Activated naive CD8-positive, alpha-beta T cell treated with anti-CD3 and anti-CD28 coated beads for 36 hours (primary cell): ENCODE data around the gene XRCC1. TPM values are rescaled to one million over a fixed set of nuclear protein-coding genes. Genes with fewer than 3 reads are reported as not detected.

Experiments
- DNase-seq: peaks from one replicate; pipeline ENCODE4 v3.0.0; 2021
- H3K27ac Mint-ChIP-seq: one replicate; pipeline ENCODE4 v1.8.0; 2022; ENCODE audit warnings: mild to moderate bottlenecking, moderate library complexity, mixed read lengths
- H3K27me3 Mint-ChIP-seq: one replicate; pipeline ENCODE4 v1.8.0; 2022; ENCODE audit warnings: mild to moderate bottlenecking, mixed read lengths
- H3K36me3 Mint-ChIP-seq: one replicate; pipeline ENCODE4 v1.8.0; 2021; ENCODE audit warnings: mild to moderate bottlenecking, mixed read lengths
- H3K4me1 Mint-ChIP-seq: one replicate; pipeline ENCODE4 v1.8.0; 2021; ENCODE audit warnings: mixed read lengths
- H3K4me3 Mint-ChIP-seq: one replicate; pipeline ENCODE4 v1.8.0; 2022; ENCODE audit warnings: mild to moderate bottlenecking, moderate library complexity, mixed read lengths
- H3K9me3 Mint-ChIP-seq: one replicate; pipeline ENCODE4 v1.8.0; 2022; ENCODE audit warnings: mixed read lengths
- total RNA-seq, 2 experiments: library from RNA; stranded (reverse); gene quantifications; one replicate each; pipeline ENCODE4 v1.2.3, GENCODE V29; 2021

XRCC1 gene
- total RNA-seq, 2 experiments from 2014 or later = 35.4 to 36.8 TPM

- Mint-ChIP-seq H3K4me1 (peaks cover 20% of the 10 kb centered on the region), H3K36me3 (peaks cover 10% of the 10 kb centered on the region), H3K27me3 (no peaks in the 10 kb centered on the region), H3K4me3 (no peak overlapping the region), H3K27ac (peak overlapping the region; percentile 46), H3K9me3 (no peaks in the 10 kb centered on the region)
- DNase-seq = no peak
These were observed 69.4 kb downstream of the XRCC1 start for GRCh38 chr19:43505941-43506340.

- H3K9me3 Mint-ChIP-seq = no peaks in the 10 kb centered on the region
- DNase-seq = no peak
- H3K27ac Mint-ChIP-seq = peak overlapping the region; percentile 66
- peaks cover 12% of the 10 kb centered on the region for H3K36me3 Mint-ChIP-seq
- peaks cover 22% of the 10 kb centered on the region for H3K4me1 Mint-ChIP-seq
- no peaks in the 10 kb centered on the region for H3K27me3 Mint-ChIP-seq
- no peak overlapping the region for H3K4me3 Mint-ChIP-seq
These were observed 70.2 kb downstream of the XRCC1 start for GRCh38 chr19:43505186-43505456.

- Mint-ChIP-seq H3K9me3 (no peaks in the 10 kb centered on the region), H3K4me3 (peak within 1 kb of the TSS; percentile 94), H3K27ac (peak within 1 kb of the TSS; percentile 95), H3K27me3 (no peaks in the 10 kb centered on the region), H3K4me1 (peaks cover 22% of the 10 kb centered on the region), H3K36me3 (peaks cover 12% of the 10 kb centered on the region)
- peak; percentile 55 for DNase-seq
These were observed 70.7 kb downstream of the XRCC1 start, which contains the start of gene PHLDB3 for GRCh38 chr19:43504426-43505185. PHLDB3 (minus strand) TSS chr19:43504746; CDS start chr19:43504118, 628 bp downstream.

- H3K4me3 Mint-ChIP-seq = peak overlapping the region; percentile 94
- peak; percentile 96 for DNase-seq
- no peaks in the 10 kb centered on the region for H3K27me3 Mint-ChIP-seq
- peaks cover 22% of the 10 kb centered on the region for H3K4me1 Mint-ChIP-seq
- no peaks in the 10 kb centered on the region for H3K9me3 Mint-ChIP-seq
- H3K27ac Mint-ChIP-seq = peak overlapping the region; percentile 95
- peaks cover 12% of the 10 kb centered on the region for H3K36me3 Mint-ChIP-seq
These were observed 71.6 kb downstream of the XRCC1 start for GRCh38 chr19:43503501-43504425.

- no peaks in the 10 kb centered on the region for H3K27me3 Mint-ChIP-seq
- peaks cover 22% of the 10 kb centered on the region for H3K4me1 Mint-ChIP-seq
- peak overlapping the region; percentile 94 for H3K4me3 Mint-ChIP-seq
- DNase-seq = no peak
- no peaks in the 10 kb centered on the region for H3K9me3 Mint-ChIP-seq
- peaks cover 14% of the 10 kb centered on the region for H3K36me3 Mint-ChIP-seq
- H3K27ac Mint-ChIP-seq = peak overlapping the region; percentile 43
These were observed 72.8 kb downstream of the XRCC1 start for GRCh38 chr19:43502419-43502976.

GRCh38 chr19:43501661-43502418, 73.5 kb downstream of the XRCC1 start:
- H3K4me3 Mint-ChIP-seq = no peak overlapping the region
- peaks cover 14% of the 10 kb centered on the region for H3K36me3 Mint-ChIP-seq
- peaks cover 22% of the 10 kb centered on the region for H3K4me1 Mint-ChIP-seq

GRCh38 chr19:43499042-43499441, 76.3 kb downstream of the XRCC1 start:
- H3K4me3 Mint-ChIP-seq = no peak overlapping the region
- no peak overlapping the region for H3K27ac Mint-ChIP-seq
- no peak for DNase-seq
- H3K9me3 Mint-ChIP-seq = no peaks in the 10 kb centered on the region
- H3K36me3 Mint-ChIP-seq = peaks cover 12% of the 10 kb centered on the region
- H3K4me1 Mint-ChIP-seq = peaks cover 15% of the 10 kb centered on the region
- H3K27me3 Mint-ChIP-seq = no peaks in the 10 kb centered on the region

More at GRCh38 chr19:43501661-43502418, 73.5 kb downstream of the XRCC1 start:
- Mint-ChIP-seq H3K9me3 (no peaks in the 10 kb centered on the region), H3K27ac (no peak overlapping the region), H3K27me3 (no peaks in the 10 kb centered on the region)
- DNase-seq = no peak

GRCh38 chr19:43498233-43498842, 77.0 kb downstream of the XRCC1 start:
- DNase-seq = no peak
- H3K36me3 Mint-ChIP-seq = peaks cover 12% of the 10 kb centered on the region
- no peaks in the 10 kb centered on the region for H3K27me3 Mint-ChIP-seq
- H3K27ac Mint-ChIP-seq = no peak overlapping the region
- H3K9me3 Mint-ChIP-seq = no peaks in the 10 kb centered on the region
- peaks cover 12% of the 10 kb centered on the region for H3K4me1 Mint-ChIP-seq
- no peak overlapping the region for H3K4me3 Mint-ChIP-seq

GRCh38 chr19:43496960-43497359, 78.4 kb downstream of the XRCC1 start:
- Mint-ChIP-seq H3K4me1 (peaks cover 2% of the 10 kb centered on the region), H3K27ac (no peak overlapping the region), H3K27me3 (no peaks in the 10 kb centered on the region), H3K36me3 (peaks cover 6% of the 10 kb centered on the region), H3K4me3 (no peak overlapping the region), H3K9me3 (no peaks in the 10 kb centered on the region)
- no peak for DNase-seq

GRCh38 chr19:43495082-43495481, 80.2 kb downstream of the XRCC1 start:
- Mint-ChIP-seq H3K9me3 (no peaks in the 10 kb centered on the region), H3K4me1 (peaks cover under 1% of the 10 kb centered on the region), H3K27ac (no peak overlapping the region), H3K36me3 (peaks cover 4% of the 10 kb centered on the region), H3K27me3 (no peaks in the 10 kb centered on the region), H3K4me3 (no peak overlapping the region)
- DNase-seq = no peak

Other genes starting within 250 kb of the XRCC1 start
- gene CD177, start 221.8 kb downstream of the XRCC1 start, total RNA-seq = not detected
- gene TEX101, start 160.6 kb downstream of the XRCC1 start, total RNA-seq = not detected
- gene LYPD3, start 109.9 kb downstream of the XRCC1 start, total RNA-seq = 1 to 10 TPM; 5.2 to 5.3 TPM
- 10 to 100 TPM; 12.7 to 13.1 TPM for gene PHLDB3, start 70.8 kb downstream of the XRCC1 start, total RNA-seq
- gene ETHE1, start 48.3 kb downstream of the XRCC1 start, total RNA-seq = 10 to 100 TPM; 41.5 to 44.8 TPM
- 1 to 10 TPM; 2.0 to 2.2 TPM for gene ZNF575, start 42.3 kb downstream of the XRCC1 start, total RNA-seq
- 10 to 100 TPM; 14.3 to 16.8 TPM for gene PINLYP, start 274 bp upstream of the XRCC1 start, total RNA-seq
- gene IRGQ, start 20.6 kb upstream of the XRCC1 start, total RNA-seq = 10 to 100 TPM; 19.8 to 24.6 TPM
- 10 to 100 TPM; 11.7 to 14.9 TPM for gene ZNF576, start 21.1 kb upstream of the XRCC1 start, total RNA-seq
- under 1 TPM; 0.54 to 0.60 TPM for gene SRRM5, start 36.6 kb upstream of the XRCC1 start, total RNA-seq
- gene ZNF428, start 44.1 kb upstream of the XRCC1 start, total RNA-seq = 10 to 100 TPM; 16.8 to 19.7 TPM
- under 1 TPM; 0.26 to 0.29 TPM for gene CADM4, start 64.3 kb upstream of the XRCC1 start, total RNA-seq
- 1 to 10 TPM; 6.5 to 7.6 TPM for gene PLAUR, start 94.6 kb upstream of the XRCC1 start, total RNA-seq
- not detected for gene IRGC, start 140.5 kb upstream of the XRCC1 start, total RNA-seq
- gene SMG9, start 179.4 kb upstream of the XRCC1 start, total RNA-seq = 10 to 100 TPM; 55.7 to 58.1 TPM
- 10 to 100 TPM; 38.9 to 41.5 TPM for gene KCNN4, start 205.4 kb upstream of the XRCC1 start, total RNA-seq
- 1 to 10 TPM; 1.6 TPM for gene LYPD5, start 226.9 kb upstream of the XRCC1 start, total RNA-seq